Spinal cord (tissue), 4 donors: ENCODE measurements around the gene EXOG. TPM values are rescaled to one million over a fixed set of nuclear protein-coding genes. Genes with fewer than 3 reads are reported as not detected.

ENCODE experiments used
- polyA plus RNA-seq, 2 donors: library from polyadenylated mRNA; unstranded; fragments of 120-200 nt; gene quantifications; one replicate each; pipeline ENCODE4 v1.2.1, GENCODE V29; 2013; ENCODE audit not compliant: insufficient read length in 2 of 2
- small RNA-seq: library from RNA; depleted of rRNA; stranded (forward); fragments of <200 nt; gene quantifications from one replicate; pipeline ENCODE3, GENCODE V24; 2014; ENCODE audit warnings: low replicate concordance
- total RNA-seq, 2 donors: library from RNA; depleted of rRNA in 1 of 2; stranded (reverse); fragments of 120-200 nt in 1 of 2; fragments of >200 nt in 1 of 2; gene quantifications; one replicate each; pipeline versions ENCODE4 v1.2.3 to v1.2.4, GENCODE V29; 2013 to 2014

EXOG gene
- total and polyA plus RNA-seq, 4 donors, result 13.3 to 24.5 (median 20.0) TPM

Small RNA genes lying within 50 kb of the gene (small RNA-seq; reads per million reads assigned to genes)
- not detected for gene RF00019

Other genes with a start within 250 kb of the EXOG start
- gene SLC22A13, start 230.5 kb upstream of the EXOG start, total RNA-seq, result under 1 TPM; 0.40 to 0.50 TPM
- under 1 TPM; 0.10 to 0.42 TPM for gene SLC22A13, start 230.5 kb upstream of the EXOG start, polyA plus RNA-seq
- under 1 TPM; 0.10 to 0.28 TPM for gene SLC22A14, start 214.0 kb upstream of the EXOG start, total RNA-seq
- gene SLC22A14, start 214.0 kb upstream of the EXOG start, polyA plus RNA-seq, result under 1 TPM; 0.33 to 0.75 TPM
- 1 to 10 TPM; 6.9 to 7.5 TPM for gene XYLB, start 149.6 kb upstream of the EXOG start, total RNA-seq
- gene XYLB, start 149.6 kb upstream of the EXOG start, polyA plus RNA-seq, result 1 to 10 TPM; 4.0 to 5.8 TPM
- gene ACVR2B, start 42.5 kb upstream of the EXOG start, total RNA-seq, result 10 to 100 TPM; 14.1 to 16.5 TPM
- gene ACVR2B, start 42.5 kb upstream of the EXOG start, polyA plus RNA-seq, result 10 to 100 TPM; 10.8 to 16.4 TPM
- gene SCN5A, start 153.3 kb downstream of the EXOG start, total RNA-seq, result 1 to 10 TPM; 1.8 to 2.4 TPM
- gene SCN5A, start 153.3 kb downstream of the EXOG start, polyA plus RNA-seq, result 1 to 10 TPM; 1.6 to 2.0 TPM